Neuronal stem cell (in vitro differentiated cells): Measurements from ENCODE around the gene KRTAP4-7.
"Not testable (repeated sequence)": the region's sequence is repeated elsewhere in the genome, so short reads cannot be mapped to it uniquely, and the experiment has no call there.

ENCODE experiments used
- DNase-seq: peaks from one replicate; pipeline ENCODE4 v3.0.0-alpha.2; 2013; ENCODE audit warnings: low spot score
- H2AFZ ChIP-seq: one replicate; pipeline ENCODE4 v1.6.1; 2013; ENCODE audit warnings: mild to moderate bottlenecking, low read length, inconsistent platforms
- H2AK5ac ChIP-seq: 2 replicates; pipeline ENCODE4 v1.6.1; 2013; ENCODE audit warnings: low read depth, mild to moderate bottlenecking, inconsistent platforms, low read length, moderate library complexity, mixed read lengths
- H2BK120ac ChIP-seq: 2 replicates; pipeline ENCODE4 v1.6.1; 2013; ENCODE audit warnings: low read depth, mild to moderate bottlenecking, inconsistent platforms, low read length, moderate library complexity, mixed read lengths
- H2BK12ac ChIP-seq: one replicate; pipeline ENCODE4 v1.6.1; 2013; ENCODE audit warnings: low read length, inconsistent platforms
- H2BK15ac ChIP-seq: 2 replicates; pipeline ENCODE4 v1.6.1; 2013; ENCODE audit warnings: mild to moderate bottlenecking, low read length, inconsistent platforms, mixed read lengths
- H2BK5ac ChIP-seq: one replicate; pipeline ENCODE4 v1.6.1; 2013; ENCODE audit warnings: inconsistent platforms, mild to moderate bottlenecking, low read length, moderate library complexity
- H3K14ac ChIP-seq: one replicate; pipeline ENCODE4 v1.6.1; 2013; ENCODE audit warnings: low read length, inconsistent platforms
- H3K18ac ChIP-seq: 2 replicates; pipeline ENCODE4 v1.6.1; 2013; ENCODE audit warnings: low read length, inconsistent platforms
- H3K23ac ChIP-seq: 2 replicates; pipeline ENCODE4 v1.6.1; 2013; ENCODE audit warnings: low read depth, mild to moderate bottlenecking, mixed read lengths, low read length, inconsistent platforms; ENCODE audit not compliant: poor library complexity
- H3K27ac ChIP-seq: replicated peaks from 3 replicates; pipeline ENCODE4 v1.5.1; 2013; ENCODE audit warnings: low read length, inconsistent platforms
- H3K27me3 ChIP-seq, 3 experiments: 2 replicates each; pipeline ENCODE4 v1.6.1; 2013; ENCODE audit warnings: low read length in 3 of 3, mild to moderate bottlenecking in 2 of 3, inconsistent platforms in 1 of 3, low read depth in 1 of 3, mixed read lengths in 1 of 3, moderate library complexity in 1 of 3; ENCODE audit not compliant: control insufficient read depth in 3 of 3, insufficient read depth in 3 of 3
- H3K36me3 ChIP-seq, 2 donors: replicated peaks in 1 of 2; 2 replicates each; pipeline ENCODE4 v1.6.1; 2013; ENCODE audit warnings: low read length in 2 of 2; ENCODE audit not compliant: control insufficient read depth in 2 of 2, insufficient read depth in 2 of 2
- H3K4ac ChIP-seq: 2 replicates; pipeline ENCODE4 v1.6.1; 2013; ENCODE audit warnings: inconsistent platforms, mild to moderate bottlenecking, low read length, moderate library complexity
- H3K4me1 ChIP-seq, 2 donors: 1 replicate in 1 of 2; 2 replicates in 1 of 2; pipeline ENCODE4 v1.6.1; 2013; ENCODE audit warnings: low read length in 2 of 2, low read depth in 1 of 2; ENCODE audit not compliant: control insufficient read depth in 2 of 2, insufficient read depth in 1 of 2
- H3K4me2 ChIP-seq: one replicate; pipeline ENCODE4 v1.6.1; 2013; ENCODE audit warnings: mild to moderate bottlenecking, low read length, inconsistent platforms; ENCODE audit not compliant: insufficient read depth, poor library complexity, severe bottlenecking
- H3K4me3 ChIP-seq, 2 donors: 2 replicates each; pipeline ENCODE4 v1.5.1; 2013; ENCODE audit warnings: low read length in 2 of 2, mild to moderate bottlenecking in 2 of 2, inconsistent platforms in 1 of 2, moderate library complexity in 1 of 2
- H3K79me1 ChIP-seq: one replicate; pipeline ENCODE4 v1.6.1; 2013; ENCODE audit warnings: low read depth, mild to moderate bottlenecking, inconsistent platforms, low read length, moderate library complexity
- H3K9ac ChIP-seq: one replicate; pipeline ENCODE4 v1.6.1; 2013; ENCODE audit warnings: mild to moderate bottlenecking, low read depth, low read length, inconsistent platforms; ENCODE audit not compliant: poor library complexity
- H3K9me3 ChIP-seq, 2 donors: replicated peaks in 1 of 2; 2 replicates each; pipeline versions ENCODE3 to v1.6.1; 2013; ENCODE audit warnings: low read length in 2 of 2, mild to moderate bottlenecking in 2 of 2, inconsistent platforms in 1 of 2, low read depth in 1 of 2, mixed read lengths in 1 of 2, moderate library complexity in 1 of 2; ENCODE audit not compliant: control insufficient read depth in 2 of 2, insufficient read depth in 1 of 2
- H4K8ac ChIP-seq: one replicate; pipeline ENCODE4 v1.6.1; 2013; ENCODE audit warnings: low read depth, mild to moderate bottlenecking, inconsistent platforms, low read length, moderate library complexity
- H4K91ac ChIP-seq: one replicate; pipeline ENCODE4 v1.6.1; 2013; ENCODE audit warnings: low read length, low read depth, mild to moderate bottlenecking, inconsistent platforms; ENCODE audit not compliant: poor library complexity
- WGBS, 2 donors: extraction: QIAGEN DNeasy Blood & Tissue Kit; methylation state at CpG; one replicate each; pipeline ENCODE4 v1.1.7; 2013; ENCODE audit warnings: missing lambda C conversion rate in 2 of 2, mixed read lengths in 1 of 2; ENCODE audit not compliant: insufficient read length in 2 of 2, insufficient replicate concordance in 1 of 2; ENCODE audit errors: extremely low coverage in 2 of 2; 5-methylcytosine and 5-hydroxymethylcytosine counted together

Gene KRTAP4-7

DNA sequence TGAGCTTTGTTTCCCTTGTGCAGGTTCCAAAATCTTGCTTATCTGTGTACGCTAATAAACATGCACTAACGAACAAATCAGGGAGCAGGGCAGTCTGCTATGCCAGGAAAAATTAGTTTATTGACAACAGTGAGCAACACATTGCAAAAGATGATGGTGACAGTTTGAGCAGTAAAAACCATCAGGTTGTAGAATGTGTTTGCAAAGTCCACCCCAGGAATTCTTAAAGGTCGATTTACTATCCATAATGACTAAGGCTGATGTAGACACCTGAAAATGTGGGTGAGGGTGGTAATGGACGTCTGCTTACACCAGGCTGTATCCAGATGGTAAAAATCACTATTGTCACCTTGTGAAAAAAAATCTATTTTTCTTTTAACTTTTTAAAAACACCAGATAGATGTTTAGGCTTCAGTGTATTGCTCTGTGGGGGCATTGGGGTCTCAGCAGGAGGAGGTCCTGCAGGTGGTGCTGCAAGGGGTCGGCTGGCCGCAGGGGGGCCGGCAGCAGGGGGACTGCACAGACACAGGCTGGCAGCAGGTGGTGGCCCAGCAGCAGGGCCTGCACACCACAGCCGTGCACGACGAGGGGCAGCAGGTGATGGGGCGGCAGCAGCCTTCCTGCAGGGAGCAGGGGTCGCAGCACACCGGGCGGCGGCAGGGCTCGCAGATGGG, 18.8 kb upstream of the KRTAP4-7 start:
- not testable (repeated sequence) for H3K4me1 ChIP-seq, H3K4me2 ChIP-seq, H3K9ac ChIP-seq, H2BK15ac ChIP-seq, H3K27me3 ChIP-seq, H3K36me3 ChIP-seq, H3K9me3 ChIP-seq, H3K27ac ChIP-seq, H3K79me1 ChIP-seq, H3K14ac ChIP-seq, H2BK12ac ChIP-seq, H2BK120ac ChIP-seq, H3K18ac ChIP-seq, H3K4me3 ChIP-seq, H4K8ac ChIP-seq, H3K23ac ChIP-seq, H2AFZ ChIP-seq, H3K4ac ChIP-seq, DNase-seq, H2BK5ac ChIP-seq, H4K91ac ChIP-seq, H2AK5ac ChIP-seq
- WGBS, 2 donors = no CpG with 5 or more reads among the region's 16 CpGs

GRCh38 chr17:41065829-41066624, 17.9 kb upstream of the KRTAP4-7 start, which contains the start of gene KRTAP2-4:
KRTAP2-4 (minus strand) TSS chr17:41065879; CDS start chr17:41065845, 34 bp downstream.
- no peak within 1 kb of the TSS for H2BK15ac ChIP-seq
- no peak within 1 kb of the TSS for H3K18ac ChIP-seq
- no peak within 1 kb of the TSS for H3K4me2 ChIP-seq
- no peak within 1 kb of the TSS for H3K14ac ChIP-seq
- no peak within 1 kb of the TSS for H3K9ac ChIP-seq
- H3K4me3 ChIP-seq = no peak within 1 kb of the TSS
- H3K9me3 ChIP-seq = no peaks in the 10 kb centered on the region
- no peaks in the 10 kb centered on the region for H3K27me3 ChIP-seq
- no peak for DNase-seq
- H2AFZ ChIP-seq = no peak within 1 kb of the TSS
- H3K79me1 ChIP-seq = no peaks in the 10 kb centered on the region
- H2BK5ac ChIP-seq = no peak within 1 kb of the TSS
- no peaks in the 10 kb centered on the region for H3K4me1 ChIP-seq
- H3K27ac ChIP-seq = no peak within 1 kb of the TSS
- no peak within 1 kb of the TSS for H2BK120ac ChIP-seq
- no peak within 1 kb of the TSS for H2BK12ac ChIP-seq
- no peak within 1 kb of the TSS for H3K23ac ChIP-seq
- WGBS, 2 donors = no CpG with 5 or more reads among the region's 6 CpGs
- no peaks in the 10 kb centered on the region for H3K36me3 ChIP-seq
- H4K8ac ChIP-seq = no peak within 1 kb of the TSS
- no peak within 1 kb of the TSS for H3K4ac ChIP-seq
- H4K91ac ChIP-seq = no peak within 1 kb of the TSS
- no peak within 1 kb of the TSS for H2AK5ac ChIP-seq

GRCh38 chr17:41067281-41067680, 16.7 kb upstream of the KRTAP4-7 start:
- no peak overlapping the region for H3K9ac ChIP-seq
- DNase-seq = no peak
- H3K14ac ChIP-seq = no peak overlapping the region
- no peak overlapping the region for H3K27ac ChIP-seq
- no peak overlapping the region for H4K91ac ChIP-seq
- H4K8ac ChIP-seq = no peak overlapping the region
- H2BK120ac ChIP-seq = no peak overlapping the region
- no peak overlapping the region for H2BK12ac ChIP-seq
- H3K36me3 ChIP-seq = no peaks in the 10 kb centered on the region
- no peak overlapping the region for H2AK5ac ChIP-seq
- H3K4me1 ChIP-seq = no peaks in the 10 kb centered on the region
- no peak overlapping the region for H3K4ac ChIP-seq
- H3K79me1 ChIP-seq = no peaks in the 10 kb centered on the region
- H3K27me3 ChIP-seq = no peaks in the 10 kb centered on the region
- H3K4me2 ChIP-seq = no peak overlapping the region
- H2AFZ ChIP-seq = no peak overlapping the region
- no peak overlapping the region for H2BK5ac ChIP-seq
- no peaks in the 10 kb centered on the region for H3K9me3 ChIP-seq
- H2BK15ac ChIP-seq = no peak overlapping the region
- no peak overlapping the region for H3K23ac ChIP-seq
- no peak overlapping the region for H3K4me3 ChIP-seq
- H3K18ac ChIP-seq = no peak overlapping the region

DNA sequence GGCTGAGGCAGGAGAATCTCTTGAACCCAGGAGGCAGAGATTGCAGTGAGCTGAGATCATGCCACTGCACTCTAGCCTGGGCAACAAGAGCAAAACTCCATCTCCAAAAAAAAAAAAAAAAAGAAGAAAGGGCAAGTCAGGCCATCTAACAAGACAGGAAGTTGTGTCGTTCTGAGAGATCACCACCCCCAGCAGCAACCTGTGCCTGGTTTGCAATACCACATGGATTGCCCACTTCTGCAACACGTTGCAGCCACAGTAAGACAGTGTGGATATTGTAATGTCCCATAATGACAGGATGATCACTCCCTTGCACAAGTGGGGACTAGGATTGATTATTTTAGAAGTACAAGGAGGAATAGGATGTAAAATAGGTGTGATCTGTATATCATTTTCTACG, 14.9 kb upstream of the KRTAP4-7 start:
- no CpG with 5 or more reads among the region's 3 CpGs for WGBS, 2 donors
- H3K9ac ChIP-seq = no peak overlapping the region
- no peak overlapping the region for H3K4ac ChIP-seq
- H4K8ac ChIP-seq = no peak overlapping the region
- no peaks in the 10 kb centered on the region for H3K9me3 ChIP-seq
- no peak overlapping the region for H3K4me2 ChIP-seq
- H3K79me1 ChIP-seq = no peaks in the 10 kb centered on the region
- no peaks in the 10 kb centered on the region for H3K36me3 ChIP-seq
- H3K18ac ChIP-seq = no peak overlapping the region
- no peak for DNase-seq
- H4K91ac ChIP-seq = no peak overlapping the region
- no peak overlapping the region for H3K27ac ChIP-seq
- no peak overlapping the region for H2BK12ac ChIP-seq
- no peak overlapping the region for H2AFZ ChIP-seq
- H2AK5ac ChIP-seq = no peak overlapping the region
- no peak overlapping the region for H2BK120ac ChIP-seq
- no peaks in the 10 kb centered on the region for H3K27me3 ChIP-seq
- no peak overlapping the region for H2BK15ac ChIP-seq
- no peak overlapping the region for H3K23ac ChIP-seq
- H2BK5ac ChIP-seq = no peak overlapping the region
- no peak overlapping the region for H3K14ac ChIP-seq
- H3K4me1 ChIP-seq = no peaks in the 10 kb centered on the region
- no peak overlapping the region for H3K4me3 ChIP-seq
